Measurements from ENCODE around the gene MAPK12. TPM values are rescaled to one million over a fixed set of nuclear protein-coding genes. Genes with fewer than 3 reads are reported as not detected.

MAPK12 gene
- polyA plus RNA-seq, 1 experiment: 26.6 TPM

DNA sequence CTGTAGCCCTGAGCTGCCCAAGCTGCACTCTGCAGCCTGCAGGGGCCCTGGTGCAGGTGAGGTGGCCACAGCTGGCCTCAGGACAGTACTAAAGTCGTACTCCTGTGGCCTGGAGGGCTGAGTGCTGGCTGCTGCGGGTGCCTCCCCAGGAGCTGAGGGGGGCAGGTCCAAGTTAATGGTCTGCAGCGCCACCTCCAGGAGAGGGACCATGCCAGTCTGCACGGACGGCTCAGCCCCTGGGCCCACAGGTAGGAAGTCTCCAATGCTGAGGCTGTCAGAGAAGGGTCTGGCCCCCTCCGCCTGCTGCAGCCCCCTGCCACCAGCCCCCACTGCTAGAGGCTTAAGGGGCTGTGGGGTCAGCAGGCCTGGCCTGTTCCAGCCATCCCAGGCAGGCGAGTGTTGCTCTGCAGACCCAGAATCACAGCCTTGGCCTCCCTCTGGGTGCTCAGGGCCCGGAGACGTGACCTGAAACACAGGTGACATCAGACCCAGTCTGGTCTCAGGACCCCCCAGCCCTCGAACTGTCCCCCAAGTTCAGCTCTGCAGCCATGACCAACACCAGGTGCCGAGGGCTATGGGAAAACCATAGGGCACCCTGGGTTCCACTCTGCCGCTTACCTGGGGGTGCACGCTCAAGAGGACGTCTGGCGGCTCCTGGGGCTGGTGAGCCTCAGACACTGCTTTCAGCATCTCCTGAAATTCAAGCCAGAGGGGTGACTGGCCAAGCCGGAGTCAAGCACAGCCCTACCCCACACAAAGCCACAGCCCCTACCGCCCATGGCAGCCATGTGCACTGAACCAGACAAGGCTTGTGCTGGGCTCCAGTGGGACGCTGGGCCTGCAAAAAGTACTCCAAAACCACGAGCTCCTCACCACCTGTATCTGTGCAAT lies 39.8 kb downstream of the MAPK12 start:
- H3K27ac ChIP-seq (ENCODE audit: low read depth, low read length): no peak overlapping the region
- H3K9me3 ChIP-seq (ENCODE audit: control insufficient read depth, insufficient read depth, low read length): peaks cover 16% of the 10 kb centered on the region; the same call in 1 of the 2 replicates
- CTCF ChIA-PET: interaction anchor here (1.0 kb wide), 1 partner anchor 16 kb away, joined by 3 read pairs; no protein-coding TSS in a partner anchor
- TF ChIP-seq, protein P1, sequence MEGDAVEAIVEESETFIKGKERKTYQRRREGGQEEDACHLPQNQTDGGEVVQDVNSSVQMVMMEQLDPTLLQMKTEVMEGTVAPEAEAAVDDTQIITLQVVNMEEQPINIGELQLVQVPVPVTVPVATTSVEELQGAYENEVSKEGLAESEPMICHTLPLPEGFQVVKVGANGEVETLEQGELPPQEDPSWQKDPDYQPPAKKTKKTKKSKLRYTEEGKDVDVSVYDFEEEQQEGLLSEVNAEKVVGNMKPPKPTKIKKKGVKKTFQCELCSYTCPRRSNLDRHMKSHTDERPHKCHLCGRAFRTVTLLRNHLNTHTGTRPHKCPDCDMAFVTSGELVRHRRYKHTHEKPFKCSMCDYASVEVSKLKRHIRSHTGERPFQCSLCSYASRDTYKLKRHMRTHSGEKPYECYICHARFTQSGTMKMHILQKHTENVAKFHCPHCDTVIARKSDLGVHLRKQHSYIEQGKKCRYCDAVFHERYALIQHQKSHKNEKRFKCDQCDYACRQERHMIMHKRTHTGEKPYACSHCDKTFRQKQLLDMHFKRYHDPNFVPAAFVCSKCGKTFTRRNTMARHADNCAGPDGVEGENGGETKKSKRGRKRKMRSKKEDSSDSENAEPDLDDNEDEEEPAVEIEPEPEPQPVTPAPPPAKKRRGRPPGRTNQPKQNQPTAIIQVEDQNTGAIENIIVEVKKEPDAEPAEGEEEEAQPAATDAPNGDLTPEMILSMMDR (IDR thresholded peaks at IDR 0.05; ENCODE audit: low read depth, low read length): no peak
- H3K27me3 ChIP-seq (ENCODE audit: control insufficient read depth, insufficient read depth, low read length): no peaks in the 10 kb centered on the region
- POLR2A ChIA-PET: interaction anchor here (0.6 kb wide), 1 partner anchor 9 kb away, joined by 8 read pairs; no protein-coding TSS in a partner anchor
- H3K4me3 ChIP-seq (ENCODE audit: low read depth, low read length): no peak overlapping the region
- DNase-seq (ENCODE audit: low read depth, low spot score): no peak

DNA sequence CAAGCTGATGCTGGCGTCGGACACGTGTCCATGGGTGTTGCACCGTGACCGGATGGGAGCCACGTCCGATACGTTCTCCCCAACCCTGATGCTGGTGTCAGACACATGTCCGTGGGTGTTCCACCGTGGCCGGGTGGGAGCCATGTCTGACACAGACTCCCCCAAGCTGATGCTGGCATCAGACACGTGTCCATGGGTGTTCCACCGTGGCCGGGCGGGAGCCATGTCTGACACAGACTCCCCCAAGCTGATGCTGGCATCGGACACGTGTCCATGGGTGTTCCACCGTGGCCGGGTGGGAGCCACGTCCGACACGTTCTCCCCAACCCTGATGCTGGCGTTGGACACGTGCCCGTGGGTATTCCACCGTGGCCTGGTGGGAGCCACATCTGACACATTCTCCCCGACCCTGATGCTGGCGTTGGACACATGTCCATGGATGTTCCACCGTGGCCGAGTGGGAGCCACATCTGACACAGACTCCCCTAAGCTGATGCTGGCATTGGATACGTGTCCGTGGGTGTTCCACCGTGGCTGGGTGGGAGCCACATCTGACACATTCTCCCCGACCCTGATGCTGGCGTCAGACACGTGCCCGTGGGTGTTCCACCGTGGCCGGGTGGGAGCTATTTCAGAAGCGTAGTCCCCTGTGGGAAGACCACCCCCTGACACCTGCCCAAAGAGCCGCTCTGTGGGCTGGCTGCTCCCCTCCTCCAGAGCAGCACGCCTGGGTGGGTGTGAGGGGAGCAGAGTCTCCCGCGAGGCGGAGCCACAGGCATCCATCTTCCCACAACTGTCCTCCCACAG lies 40.7 kb downstream of the MAPK12 start:
- H3K9me3 ChIP-seq (ENCODE audit: control insufficient read depth, insufficient read depth, low read length): peaks cover 16% of the 10 kb centered on the region; the same call in 1 of the 2 replicates
- TF ChIP-seq, protein P1 (IDR thresholded peaks at IDR 0.05; ENCODE audit: low read depth, low read length): no peak
- no peak overlapping the region for H3K27ac ChIP-seq (ENCODE audit: low read depth, low read length)
- POLR2A ChIA-PET: no interaction called here
- DNase-seq (ENCODE audit: low read depth, low spot score): no peak
- H3K4me3 ChIP-seq (ENCODE audit: low read depth, low read length): no peak overlapping the region
- no peaks in the 10 kb centered on the region for H3K27me3 ChIP-seq (ENCODE audit: control insufficient read depth, insufficient read depth, low read length)
- CTCF ChIA-PET: interaction anchor here (0.6 kb wide), 1 partner anchor 10 kb away, joined by 3 read pairs; no protein-coding TSS in a partner anchor

- Histone ChIP-seq H3K4me3 (ENCODE audit: low read depth, low read length) (no peak overlapping the region), H3K27ac (ENCODE audit: low read depth, low read length) (no peak overlapping the region), H3K9me3 (ENCODE audit: control insufficient read depth, insufficient read depth, low read length) (peaks cover 16% of the 10 kb centered on the region; the same call in 1 of the 2 replicates), H3K27me3 (ENCODE audit: control insufficient read depth, insufficient read depth, low read length) (no peaks in the 10 kb centered on the region)
- CTCF ChIA-PET: no interaction called here
- no peak for DNase-seq (ENCODE audit: low read depth, low spot score)
- POLR2A ChIA-PET: no interaction called here
- TF ChIP-seq, protein P1 (IDR thresholded peaks at IDR 0.05; ENCODE audit: low read depth, low read length): no peak
Measured at GRCh38 chr22:50219800-50220602, 41.5 kb downstream of the MAPK12 start.

DNA sequence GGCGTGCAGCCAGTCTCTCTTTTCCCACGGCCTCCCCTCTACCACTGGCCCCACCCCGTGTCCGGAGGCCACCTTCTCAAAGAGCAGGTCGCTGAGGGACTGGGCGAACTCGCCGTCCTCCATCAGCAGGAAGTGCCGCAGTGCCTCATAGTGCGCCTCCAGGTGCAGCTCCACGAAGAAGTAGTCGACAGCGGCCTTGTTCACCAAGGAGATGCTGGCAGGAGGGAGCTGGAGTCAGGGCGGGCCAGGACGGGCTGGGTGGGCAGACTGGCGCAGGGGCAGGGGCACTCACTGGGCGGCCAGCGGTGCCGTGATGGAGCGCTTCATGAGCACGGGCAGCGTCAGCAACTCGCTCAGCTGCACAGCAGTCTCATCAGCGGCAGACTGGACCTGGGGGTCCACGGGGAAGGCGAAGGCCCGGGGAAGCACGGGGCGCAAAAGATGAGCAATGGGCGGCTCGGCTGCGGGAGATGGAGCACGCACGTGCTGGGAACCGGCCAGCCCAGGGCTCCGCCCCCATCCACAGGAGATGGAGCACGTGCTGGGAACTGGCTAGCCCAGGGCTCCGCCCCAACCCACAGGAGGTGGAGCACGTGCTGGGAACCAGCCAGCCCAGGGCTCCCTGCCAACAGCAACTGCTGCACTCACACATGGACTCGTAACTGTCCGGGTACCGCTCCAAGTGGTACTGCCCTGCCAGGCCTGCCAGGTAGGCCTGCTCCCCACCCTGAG lies 42.3 kb downstream of the MAPK12 start:
- H3K27me3 ChIP-seq (ENCODE audit: control insufficient read depth, insufficient read depth, low read length): no peaks in the 10 kb centered on the region
- POLR2A ChIA-PET: no interaction called here
- TF ChIP-seq, protein P1 (IDR thresholded peaks at IDR 0.05; ENCODE audit: low read depth, low read length): no peak

More for the DNA sequence above, 42.3 kb downstream of the MAPK12 start:
- CTCF ChIA-PET: no interaction called here
- peak; percentile 47 for DNase-seq (ENCODE audit: low read depth, low spot score)
- Histone ChIP-seq H3K27ac (ENCODE audit: low read depth, low read length) (no peak overlapping the region), H3K9me3 (ENCODE audit: control insufficient read depth, insufficient read depth, low read length) (peaks cover 16% of the 10 kb centered on the region; the same call in 1 of the 2 replicates), H3K4me3 (ENCODE audit: low read depth, low read length) (no peak overlapping the region)

All from AG04450 (cell line).